Measurements from ENCODE around the gene CD36.

Gene CD36

GRCh38 chr7:80708123-80708522 is 69.7 kb downstream of the CD36 start:
- TF ChIP-seq REST (IDR thresholded peaks at IDR 0.05; ENCODE audit: insufficient read depth in 1 of 2, low read depth in 2 of 2, low read length in 2 of 2) (no peak), SIN3A (IDR thresholded peaks at IDR 0.05; ENCODE audit: borderline replicate concordance, insufficient read depth, low read length) (no peak), TAF1 (IDR thresholded peaks at IDR 0.05; ENCODE audit: borderline replicate concordance, insufficient read depth, low read length) (no peak), FOXP2 (optimal IDR thresholded peaks at IDR 0.05; ENCODE audit: borderline replicate concordance, extremely low read depth, extremely low read length, insufficient read depth) (no peak)

- no peak for TF ChIP-seq POLR2AphosphoS5 (IDR thresholded peaks at IDR 0.05; ENCODE audit: low read depth, low read length)
- no peak for TF ChIP-seq TAF1 (IDR thresholded peaks at IDR 0.05; ENCODE audit: borderline replicate concordance, insufficient read depth, low read length)
- no peak for TF ChIP-seq FOXP2 (optimal IDR thresholded peaks at IDR 0.05; ENCODE audit: borderline replicate concordance, extremely low read depth, extremely low read length, insufficient read depth)
- TF ChIP-seq REST (IDR thresholded peaks at IDR 0.05; ENCODE audit: insufficient read depth in 1 of 2, low read depth in 2 of 2, low read length in 2 of 2), result no peak
- TF ChIP-seq SIN3A (IDR thresholded peaks at IDR 0.05; ENCODE audit: borderline replicate concordance, insufficient read depth, low read length), result no peak
Measured at GRCh38 chr7:80711531-80711930, 73.1 kb downstream of the CD36 start.

GRCh38 chr7:80719261-80719660 is 80.8 kb downstream of the CD36 start:
- TF ChIP-seq REST (IDR thresholded peaks at IDR 0.05; ENCODE audit: insufficient read depth in 1 of 2, low read depth in 2 of 2, low read length in 2 of 2) (no peak), TAF1 (IDR thresholded peaks at IDR 0.05; ENCODE audit: borderline replicate concordance, insufficient read depth, low read length) (no peak)

GRCh38 chr7:80720146-80720545 is 81.7 kb downstream of the CD36 start:
- TF ChIP-seq TAF1 (IDR thresholded peaks at IDR 0.05; ENCODE audit: borderline replicate concordance, insufficient read depth, low read length) (no peak), SIN3A (IDR thresholded peaks at IDR 0.05; ENCODE audit: borderline replicate concordance, insufficient read depth, low read length) (no peak), POLR2AphosphoS5 (IDR thresholded peaks at IDR 0.05; ENCODE audit: low read depth, low read length) (no peak), REST (IDR thresholded peaks at IDR 0.05; ENCODE audit: insufficient read depth in 1 of 2, low read depth in 2 of 2, low read length in 2 of 2) (no peak), FOXP2 (optimal IDR thresholded peaks at IDR 0.05; ENCODE audit: borderline replicate concordance, extremely low read depth, extremely low read length, insufficient read depth) (no peak)

- TF ChIP-seq TAF1 (IDR thresholded peaks at IDR 0.05; ENCODE audit: borderline replicate concordance, insufficient read depth, low read length), result no peak
- no peak for TF ChIP-seq REST (IDR thresholded peaks at IDR 0.05; ENCODE audit: insufficient read depth in 1 of 2, low read depth in 2 of 2, low read length in 2 of 2)
Measured at GRCh38 chr7:80721883-80722615, 83.6 kb downstream of the CD36 start.

All from PFSK-1 (cell line).